Ascending aorta (tissue), 2 donors: Measurements from ENCODE around the gene GFM1. TPM values are rescaled to one million over a fixed set of nuclear protein-coding genes. Genes with fewer than 3 reads are reported as not detected.

Source experiments
- DNase-seq, 2 donors: peaks; one replicate each; pipeline ENCODE4 v3.0.0-alpha.2; 2019; ENCODE audit warnings: low spot score in 2 of 2
- H3K27ac ChIP-seq, 2 donors: fragments of 200-600 bp; sonication (generic); one replicate each; pipeline ENCODE4 v1.5.1; 2016 to 2017; ENCODE audit warnings: mild to moderate bottlenecking in 1 of 2
- H3K27me3 ChIP-seq: fragments of 200-600 bp; sonication (generic); one replicate; pipeline ENCODE4 v1.5.1; 2017
- H3K36me3 ChIP-seq, 2 donors: fragments of 200-600 bp; sonication (generic); one replicate each; pipeline ENCODE4 v1.5.1; 2016
- H3K4me1 ChIP-seq, 2 donors: fragments of 200-600 bp; sonication (generic); one replicate each; pipeline ENCODE4 v1.5.1; 2016 to 2017; ENCODE audit warnings: mild to moderate bottlenecking in 1 of 2
- H3K4me3 ChIP-seq, 2 donors: fragments of 200-600 bp; sonication (generic); one replicate each; pipeline ENCODE4 v1.5.1; 2016 to 2017; ENCODE audit warnings: mild to moderate bottlenecking in 1 of 2
- H3K9me3 ChIP-seq, 2 donors: fragments of 200-600 bp; sonication (generic); one replicate each; pipeline ENCODE4 v1.5.1; 2016
- intact Hi-C: fragments of 100-400 bp; cut with DNase I; formaldehyde crosslinking; loops from one replicate; pipeline ENCODE4 v1.15.1; 2023
- total RNA-seq: library from RNA; depleted of rRNA; stranded (reverse); fragments of >200 nt; gene quantifications from one replicate; pipeline ENCODE4 v1.1.0, GENCODE V29; 2016
- TF ChIP-seq, protein P1 (sequence below), 3 experiments: fragments of 200-600 bp in 2 of 3; fragments of 450-650 bp in 1 of 3; sonication (generic) in 2 of 3; IDR thresholded peaks; one replicate each; pipeline ENCODE4 v1.5.1; 2016 to 2019; ENCODE audit warnings: antibody characterized with exemption in 3 of 3, mild to moderate bottlenecking in 1 of 3, moderate library complexity in 1 of 3

The GFM1 gene
- total RNA-seq, 1 donor from 2014 or later, result 13.9 TPM

GRCh38 chr3:158737410-158737809 is 93.1 kb downstream of the GFM1 start:
- Histone ChIP-seq H3K36me3 (no peaks in the 10 kb centered on the region), H3K27ac (no peak overlapping the region), H3K9me3 (peaks cover 0 to 4% of the 10 kb centered on the region in 2 donors), H3K4me3 (no peak overlapping the region), H3K27me3 (no peaks in the 10 kb centered on the region), H3K4me1 (no peaks in the 10 kb centered on the region)
- intact Hi-C loops, result no loop called here
- DNase-seq, result no peak
- TF ChIP-seq, protein P1, sequence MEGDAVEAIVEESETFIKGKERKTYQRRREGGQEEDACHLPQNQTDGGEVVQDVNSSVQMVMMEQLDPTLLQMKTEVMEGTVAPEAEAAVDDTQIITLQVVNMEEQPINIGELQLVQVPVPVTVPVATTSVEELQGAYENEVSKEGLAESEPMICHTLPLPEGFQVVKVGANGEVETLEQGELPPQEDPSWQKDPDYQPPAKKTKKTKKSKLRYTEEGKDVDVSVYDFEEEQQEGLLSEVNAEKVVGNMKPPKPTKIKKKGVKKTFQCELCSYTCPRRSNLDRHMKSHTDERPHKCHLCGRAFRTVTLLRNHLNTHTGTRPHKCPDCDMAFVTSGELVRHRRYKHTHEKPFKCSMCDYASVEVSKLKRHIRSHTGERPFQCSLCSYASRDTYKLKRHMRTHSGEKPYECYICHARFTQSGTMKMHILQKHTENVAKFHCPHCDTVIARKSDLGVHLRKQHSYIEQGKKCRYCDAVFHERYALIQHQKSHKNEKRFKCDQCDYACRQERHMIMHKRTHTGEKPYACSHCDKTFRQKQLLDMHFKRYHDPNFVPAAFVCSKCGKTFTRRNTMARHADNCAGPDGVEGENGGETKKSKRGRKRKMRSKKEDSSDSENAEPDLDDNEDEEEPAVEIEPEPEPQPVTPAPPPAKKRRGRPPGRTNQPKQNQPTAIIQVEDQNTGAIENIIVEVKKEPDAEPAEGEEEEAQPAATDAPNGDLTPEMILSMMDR (IDR thresholded peaks at IDR 0.05), result no peak

DNA sequence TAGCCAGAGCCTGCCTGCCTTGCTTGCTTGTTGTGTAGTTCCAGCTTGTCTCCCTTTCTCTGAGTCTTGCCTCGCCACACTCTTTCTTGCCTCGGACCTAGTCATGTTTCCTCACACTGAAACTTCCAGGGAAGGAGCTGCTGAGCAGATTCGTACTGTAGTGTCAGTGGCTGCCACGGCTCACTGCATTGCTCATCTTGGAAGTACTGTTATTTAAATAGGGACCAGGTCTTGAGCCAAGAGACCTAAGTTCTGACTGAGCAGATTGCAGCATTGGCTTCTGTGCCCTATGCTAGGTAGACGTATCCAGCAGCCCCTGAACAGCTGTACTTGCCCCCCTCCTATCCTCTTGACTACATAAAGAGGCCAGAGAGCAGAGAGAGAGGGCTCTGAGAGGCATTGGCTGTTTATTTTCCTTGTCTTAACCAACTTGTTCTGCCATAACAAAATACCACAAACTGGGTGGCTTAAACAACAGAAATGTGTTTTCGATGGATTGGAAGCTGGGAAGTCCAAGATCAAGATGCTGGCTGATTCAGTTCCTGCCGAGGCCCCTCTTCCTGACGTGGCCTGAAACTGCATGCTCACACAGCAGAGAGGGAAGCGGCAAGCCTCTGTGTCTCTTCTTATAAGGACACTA is 93.8 kb downstream of the GFM1 start:
- peaks cover 0 to 4% of the 10 kb centered on the region in 2 donors for H3K9me3 ChIP-seq
- no peaks in the 10 kb centered on the region for H3K4me1 ChIP-seq
- intact Hi-C loops, result no loop called here
- no peaks in the 10 kb centered on the region for H3K27me3 ChIP-seq
- H3K4me3 ChIP-seq, result no peak overlapping the region
- no peak overlapping the region for H3K27ac ChIP-seq
- DNase-seq, result no peak
- H3K36me3 ChIP-seq, result no peaks in the 10 kb centered on the region
- TF ChIP-seq, protein P1 (IDR thresholded peaks at IDR 0.05), result no peak

- H3K27ac ChIP-seq, result no peak overlapping the region
- H3K9me3 ChIP-seq, result peaks cover 0 to 4% of the 10 kb centered on the region in 2 donors
- TF ChIP-seq, protein P1 (IDR thresholded peaks at IDR 0.05), result no peak
- DNase-seq, result no peak
- H3K4me3 ChIP-seq, result no peak overlapping the region
- H3K36me3 ChIP-seq, result no peaks in the 10 kb centered on the region
- H3K4me1 ChIP-seq, result no peaks in the 10 kb centered on the region
- intact Hi-C loops, result no loop called here
- H3K27me3 ChIP-seq, result no peaks in the 10 kb centered on the region
Observed at GRCh38 chr3:158738653-158739052, 94.3 kb downstream of the GFM1 start.

DNA sequence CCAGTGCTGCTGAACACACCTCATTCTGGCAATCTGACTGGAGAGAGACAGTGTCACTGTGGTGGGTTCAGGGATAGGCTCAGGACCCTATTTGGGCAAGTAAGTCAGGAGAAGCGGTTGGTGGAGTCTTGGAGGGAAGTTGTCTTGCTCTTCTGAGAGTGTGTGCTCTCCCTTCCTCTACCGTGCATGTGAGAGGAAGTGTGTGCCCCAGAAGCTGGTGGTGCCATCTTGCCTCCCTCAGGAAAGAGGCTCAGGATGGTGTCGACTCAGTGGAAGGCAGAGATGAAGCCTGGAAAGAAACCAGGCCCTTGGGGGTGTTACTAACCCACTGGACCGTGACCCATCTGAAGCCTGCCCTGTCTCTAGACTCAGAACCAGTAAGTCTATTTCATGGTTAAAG is 94.8 kb downstream of the GFM1 start:
- peaks cover 0 to 2% of the 10 kb centered on the region in 2 donors for H3K36me3 ChIP-seq
- no peaks in the 10 kb centered on the region for H3K27me3 ChIP-seq
- H3K4me1 ChIP-seq, result no peaks in the 10 kb centered on the region
- H3K4me3 ChIP-seq, result no peak overlapping the region
- TF ChIP-seq, protein P1 (IDR thresholded peaks at IDR 0.05), result no peak
- intact Hi-C loops, result no loop called here
- H3K9me3 ChIP-seq, result peaks cover 0 to 4% of the 10 kb centered on the region in 2 donors
- no peak overlapping the region for H3K27ac ChIP-seq
- no peak for DNase-seq

DNA sequence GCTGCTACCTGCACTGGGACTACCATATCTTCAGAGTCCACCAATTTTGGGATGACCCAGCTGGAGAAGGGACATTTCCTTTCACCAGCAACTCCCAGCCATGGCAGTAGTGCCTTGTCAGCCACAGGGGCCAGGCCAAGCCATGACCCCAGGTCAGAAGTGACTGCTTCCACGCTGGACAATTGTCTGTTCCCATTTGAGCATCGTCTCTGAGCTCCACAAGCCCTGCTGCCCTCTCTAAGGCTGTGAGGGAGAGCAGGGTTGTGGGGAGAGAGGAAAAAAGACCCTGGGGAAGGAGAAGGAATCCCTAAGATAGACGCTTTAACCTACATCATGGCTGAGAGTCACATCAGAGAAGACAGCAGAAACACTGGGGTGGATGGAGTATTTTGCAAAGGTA is 95.3 kb downstream of the GFM1 start:
- intact Hi-C loops, result no loop called here
- DNase-seq, result no peak

More for the DNA sequence above, 95.3 kb downstream of the GFM1 start:
- H3K9me3 ChIP-seq, result peaks cover 0 to 4% of the 10 kb centered on the region in 2 donors
- TF ChIP-seq, protein P1 (IDR thresholded peaks at IDR 0.05), result no peak
- H3K4me1 ChIP-seq, result no peaks in the 10 kb centered on the region
- peaks cover 0 to 7% of the 10 kb centered on the region in 2 donors for H3K36me3 ChIP-seq
- H3K27ac ChIP-seq, result no peak overlapping the region
- H3K4me3 ChIP-seq, result no peak overlapping the region
- H3K27me3 ChIP-seq, result no peaks in the 10 kb centered on the region

Other genes with a start within 250 kb of the GFM1 start
- 3.3 TPM for gene MLF1, start 73.3 kb upstream of the GFM1 start, total RNA-seq
- 1.2 TPM for gene LXN, start 28.1 kb downstream of the GFM1 start, total RNA-seq
- gene RARRES1, start 87.9 kb downstream of the GFM1 start, total RNA-seq, result 520 TPM
- 35.9 TPM for gene MFSD1, start 157.5 kb downstream of the GFM1 start, total RNA-seq